HG03159 (cell line): ENCODE measurements around the gene IKZF1.

Experiments
- ATAC-seq: cut with Tn5 transposase; IDR thresholded peaks from one replicate; pipeline ENCODE4 v1.9.1; 2021; ENCODE audit warnings: mild to moderate bottlenecking, moderate library complexity; ENCODE audit not compliant: unreplicated experiment

Gene IKZF1

GRCh38 chr7:50304129-50304910, at the start of gene IKZF1:
Gene IKZF1 (plus strand): TSS chr7:50304716. CDS start chr7:50319062, 14,346 bp downstream.
- ATAC-seq, result peak; percentile 35

- no peak for ATAC-seq
These were observed 42.9 kb upstream of the IKZF1 start for GRCh38 chr7:50261593-50261992.

- no peak for ATAC-seq
These were observed 42.1 kb upstream of the IKZF1 start for GRCh38 chr7:50262446-50262845.

GRCh38 chr7:50262916-50263690, 41.4 kb upstream of the IKZF1 start:
- ATAC-seq, result peak; percentile 65

- ATAC-seq, result no peak
These were observed 39.6 kb upstream of the IKZF1 start for GRCh38 chr7:50264908-50265307.

GRCh38 chr7:50265968-50266634, 38.4 kb upstream of the IKZF1 start:
- ATAC-seq, result no peak

GRCh38 chr7:50266635-50267386, 37.7 kb upstream of the IKZF1 start:
- peak; percentile 52 for ATAC-seq

GRCh38 chr7:50267525-50268041, 36.9 kb upstream of the IKZF1 start:
- no peak for ATAC-seq

GRCh38 chr7:50268223-50268622, 36.3 kb upstream of the IKZF1 start:
- no peak for ATAC-seq

- no peak for ATAC-seq
These were observed 35.5 kb upstream of the IKZF1 start for GRCh38 chr7:50268990-50269389.

- ATAC-seq, result no peak
These were observed 33.9 kb upstream of the IKZF1 start for GRCh38 chr7:50270531-50271018.

GRCh38 chr7:50272808-50273207, 31.7 kb upstream of the IKZF1 start:
- peak; percentile 50 for ATAC-seq

- no peak for ATAC-seq
These were observed 31.2 kb upstream of the IKZF1 start for GRCh38 chr7:50273301-50273700.

- ATAC-seq, result no peak
These were observed 30.6 kb upstream of the IKZF1 start for GRCh38 chr7:50273870-50274269.

GRCh38 chr7:50274361-50274760, 30.2 kb upstream of the IKZF1 start:
- no peak for ATAC-seq

GRCh38 chr7:50275430-50275829, 29.1 kb upstream of the IKZF1 start:
- ATAC-seq, result no peak

GRCh38 chr7:50276483-50276882, 28.0 kb upstream of the IKZF1 start:
- ATAC-seq, result no peak

- no peak for ATAC-seq
These were observed 26.4 kb upstream of the IKZF1 start for GRCh38 chr7:50278120-50278519.

GRCh38 chr7:50281680-50282445, 22.7 kb upstream of the IKZF1 start:
- peak; percentile 97 for ATAC-seq
